Measurements from ENCODE around the gene SEC11A. TPM values are rescaled to one million over a fixed set of nuclear protein-coding genes. Genes with fewer than 3 reads are reported as not detected.
A peak's percentile ranks its signal among the peaks of the same experiment; 100 is the strongest.
"Not testable (repeated sequence)": the region's sequence is repeated elsewhere in the genome, so short reads cannot be mapped to it uniquely, and the experiment has no call there.

The SEC11A gene
- total RNA-seq, 2 experiments from 2014 or later, result 44.1 to 47.0 TPM

GRCh38 chr15:84689858-84690257, 26.1 kb downstream of the SEC11A start:
- no peak for TF ChIP-seq CTCF (IDR thresholded peaks at IDR 0.05)
- Histone ChIP-seq H3K9me3 (ENCODE audit: control insufficient read depth in 1 of 2, insufficient read depth in 1 of 2, low read length in 2 of 2) (no peaks in the 10 kb centered on the region), H3K27me3 (ENCODE audit: control insufficient read depth in 1 of 2, insufficient read depth in 2 of 2, low read length in 2 of 2) (no peaks in the 10 kb centered on the region), H3K36me3 (ENCODE audit: insufficient read depth, low read length) (peaks cover 36% of the 10 kb centered on the region), H3K4me1 (ENCODE audit: insufficient read depth, low read length) (no peaks in the 10 kb centered on the region), H3K27ac (ENCODE audit: low read depth in 1 of 2, low read length in 2 of 2) (no peak overlapping the region), H3K4me3 (ENCODE audit: low read length) (no peak overlapping the region)
- no peak for DNase-seq
- H3K9me3 Mint-ChIP-seq, result no peaks in the 10 kb centered on the region
- no peak overlapping the region for H3K27ac Mint-ChIP-seq
- H3K4me3 Mint-ChIP-seq, result no peak overlapping the region
- peaks cover 59% of the 10 kb centered on the region for H3K36me3 Mint-ChIP-seq (ENCODE audit: low read depth)
- peaks cover 17% of the 10 kb centered on the region for H3K4me1 Mint-ChIP-seq (ENCODE audit: low read depth)
- no peak for ATAC-seq (ENCODE audit: poor library complexity)
- POLR2A ChIA-PET, result no interaction called here
- no peaks in the 10 kb centered on the region for H3K27me3 Mint-ChIP-seq
- CTCF ChIA-PET, result no interaction called here
- intact Hi-C loops (cut with DNase I, micrococcal nuclease), result loop anchor here in 1 of 2 experiments (10.0 kb wide), 1 partner anchor 55 kb away; the partner anchor contains the start of gene ZNF592

- H3K4me3 ChIP-seq (ENCODE audit: low read length); H3K27me3 Mint-ChIP-seq; H3K27ac ChIP-seq (ENCODE audit: low read depth in 1 of 2, low read length in 2 of 2); H3K9me3 ChIP-seq (ENCODE audit: control insufficient read depth in 1 of 2, insufficient read depth in 1 of 2, low read length in 2 of 2); H3K4me1 ChIP-seq (ENCODE audit: insufficient read depth, low read length); H3K9me3 Mint-ChIP-seq; DNase-seq; H3K27ac Mint-ChIP-seq; ATAC-seq (ENCODE audit: poor library complexity); H3K27me3 ChIP-seq (ENCODE audit: control insufficient read depth in 1 of 2, insufficient read depth in 2 of 2, low read length in 2 of 2); H3K4me3 Mint-ChIP-seq; intact Hi-C loops (cut with DNase I, micrococcal nuclease); CTCF ChIA-PET: not testable (repeated sequence)
- Mint-ChIP-seq H3K4me1 (ENCODE audit: low read depth) (peaks cover 25% of the 10 kb centered on the region), H3K36me3 (ENCODE audit: low read depth) (peaks cover 74% of the 10 kb centered on the region)
- H3K36me3 ChIP-seq (ENCODE audit: insufficient read depth, low read length), result peaks cover 42% of the 10 kb centered on the region
- POLR2A ChIA-PET, result interaction anchor here (0.9 to 1.5 kb wide), 3 partner anchors 29 to 70 kb away, joined by 3 read pairs; partner anchors contain the start of gene SEC11A
Observed at GRCh38 chr15:84686446-84686845, 29.5 kb downstream of the SEC11A start.

GRCh38 chr15:84685304-84685703, 30.6 kb downstream of the SEC11A start:
- H3K4me3 ChIP-seq (ENCODE audit: low read length), result no peak overlapping the region
- H3K4me3 Mint-ChIP-seq, result no peak overlapping the region
- peaks cover 37% of the 10 kb centered on the region for H3K36me3 ChIP-seq (ENCODE audit: insufficient read depth, low read length)
- H3K27me3 ChIP-seq (ENCODE audit: control insufficient read depth in 1 of 2, insufficient read depth in 2 of 2, low read length in 2 of 2), result no peaks in the 10 kb centered on the region
- no peaks in the 10 kb centered on the region for H3K27me3 Mint-ChIP-seq
- CTCF ChIA-PET, result no interaction called here
- POLR2A ChIA-PET, result interaction anchor here (0.6 to 1.5 kb wide), 3 partner anchors 31 to 39 kb away, joined by 3 read pairs; partner anchors contain the start of gene SEC11A
- H3K27ac Mint-ChIP-seq, result peak overlapping the region; percentile 14
- intact Hi-C loops (cut with DNase I, micrococcal nuclease), result no loop called here
- no peaks in the 10 kb centered on the region for H3K9me3 ChIP-seq (ENCODE audit: control insufficient read depth in 1 of 2, insufficient read depth in 1 of 2, low read length in 2 of 2)
- peaks cover 22% of the 10 kb centered on the region for H3K4me1 Mint-ChIP-seq (ENCODE audit: low read depth)
- ATAC-seq (ENCODE audit: poor library complexity) (no peak), DNase-seq (peak in 4 of 14 experiments; percentile 5 to 48 (median 14))
- no peak for TF ChIP-seq CTCF (IDR thresholded peaks at IDR 0.05)
- peaks cover 74% of the 10 kb centered on the region for H3K36me3 Mint-ChIP-seq (ENCODE audit: low read depth)
- peaks cover 4% of the 10 kb centered on the region for H3K4me1 ChIP-seq (ENCODE audit: insufficient read depth, low read length)
- no peak overlapping the region for H3K27ac ChIP-seq (ENCODE audit: low read depth in 1 of 2, low read length in 2 of 2)
- no peaks in the 10 kb centered on the region for H3K9me3 Mint-ChIP-seq

GRCh38 chr15:84684092-84684491, 31.8 kb downstream of the SEC11A start:
- intact Hi-C loops (cut with DNase I, micrococcal nuclease), result no loop called here
- DNase-seq (peak in 1 of 14 experiments; percentile 40), ATAC-seq (ENCODE audit: poor library complexity) (no peak)
- ChIA-PET POLR2A (no interaction called here), CTCF (interaction anchor here (1.0 kb wide), 1 partner anchor 25 kb away, joined by 6 read pairs; no protein-coding TSS in a partner anchor)
- H3K9me3 ChIP-seq (ENCODE audit: control insufficient read depth in 1 of 2, insufficient read depth in 1 of 2, low read length in 2 of 2), result no peaks in the 10 kb centered on the region
- peak overlapping the region; percentile 56 for H3K27ac Mint-ChIP-seq
- H3K9me3 Mint-ChIP-seq, result no peaks in the 10 kb centered on the region
- peaks cover 4% of the 10 kb centered on the region for H3K4me1 ChIP-seq (ENCODE audit: insufficient read depth, low read length)
- TF ChIP-seq CTCF (IDR thresholded peaks at IDR 0.05), result no peak
- no peak overlapping the region for H3K4me3 Mint-ChIP-seq
- H3K27me3 ChIP-seq (ENCODE audit: control insufficient read depth in 1 of 2, insufficient read depth in 2 of 2, low read length in 2 of 2), result no peaks in the 10 kb centered on the region
- no peak overlapping the region for H3K27ac ChIP-seq (ENCODE audit: low read depth in 1 of 2, low read length in 2 of 2)
- H3K4me3 ChIP-seq (ENCODE audit: low read length), result no peak overlapping the region
- H3K36me3 Mint-ChIP-seq (ENCODE audit: low read depth), result peaks cover 80% of the 10 kb centered on the region
- H3K36me3 ChIP-seq (ENCODE audit: insufficient read depth, low read length), result peaks cover 41% of the 10 kb centered on the region
- H3K27me3 Mint-ChIP-seq, result no peaks in the 10 kb centered on the region
- peaks cover 22% of the 10 kb centered on the region for H3K4me1 Mint-ChIP-seq (ENCODE audit: low read depth)
